Stimulated activated CD8-positive, alpha-beta memory T cell treated with anti-CD3 and anti-CD28 coated beads, Interleukin-2, amount 100 ng/mL, for 1 hour (primary cell): Measurements from ENCODE around the gene TMEM86B.

Experiments used
- DNase-seq, 2 donors: peaks; one replicate each; pipeline ENCODE4 v3.0.0-alpha.2; 2020; ENCODE audit warnings: low read depth in 2 of 2

TMEM86B gene

GRCh38 chr19:55257461-55258420 is 29.2 kb upstream of the TMEM86B start:
- DNase-seq: no peak

GRCh38 chr19:55256562-55257460 is 28.2 kb upstream of the TMEM86B start:
- no peak for DNase-seq

GRCh38 chr19:55255618-55256423 is 27.3 kb upstream of the TMEM86B start:
- DNase-seq: no peak

- DNase-seq: no peak
Measured at GRCh38 chr19:55254625-55254977, 26.0 kb upstream of the TMEM86B start.

GRCh38 chr19:55253842-55254624 is 25.5 kb upstream of the TMEM86B start:
- peak in 1 of 2 donors; percentile 39 for DNase-seq

- DNase-seq: no peak
Measured at GRCh38 chr19:55252760-55253663, 24.4 kb upstream of the TMEM86B start.

- no peak for DNase-seq
Measured at GRCh38 chr19:55251341-55252081, 22.9 kb upstream of the TMEM86B start.

- no peak for DNase-seq
Measured at GRCh38 chr19:55250262-55251036, 21.9 kb upstream of the TMEM86B start.

GRCh38 chr19:55249841-55250240 is 21.3 kb upstream of the TMEM86B start:
- DNase-seq: no peak

GRCh38 chr19:55248704-55249103 is 20.1 kb upstream of the TMEM86B start:
- no peak for DNase-seq

GRCh38 chr19:55248166-55248675 is 19.7 kb upstream of the TMEM86B start:
- no peak for DNase-seq

GRCh38 chr19:55247621-55248099 is 19.1 kb upstream of the TMEM86B start:
- no peak for DNase-seq

- DNase-seq: no peak
Measured at GRCh38 chr19:55246462-55247451, 18.2 kb upstream of the TMEM86B start.

- DNase-seq: no peak
Measured at GRCh38 chr19:55245236-55245904, 16.8 kb upstream of the TMEM86B start.

GRCh38 chr19:55244004-55244680 is 15.6 kb upstream of the TMEM86B start:
- no peak for DNase-seq

GRCh38 chr19:55242517-55242916 is 14.0 kb upstream of the TMEM86B start:
- DNase-seq: no peak
